Type B pancreatic cell (in vitro differentiated cells): Measurements from ENCODE around the gene RICTOR. TPM values are rescaled to one million over a fixed set of nuclear protein-coding genes. Genes with fewer than 3 reads are reported as not detected.

Experiments
- DNase-seq: peaks from one replicate; pipeline ENCODE4 v3.0.0; 2021; ENCODE audit warnings: mixed read lengths; ENCODE audit not compliant: unreplicated experiment; ENCODE audit errors: extremely low spot score
- H3K27ac Mint-ChIP-seq: 2 replicates; pipeline ENCODE4 v1.8.0; 2021; ENCODE audit warnings: mild to moderate bottlenecking, mixed read lengths
- H3K27me3 Mint-ChIP-seq: 2 replicates; pipeline ENCODE4 v1.8.0; 2021; ENCODE audit warnings: mixed read lengths
- H3K36me3 Mint-ChIP-seq: 2 replicates; pipeline ENCODE4 v1.8.0; 2021; ENCODE audit warnings: mixed read lengths
- H3K4me1 Mint-ChIP-seq: one replicate; pipeline ENCODE4 v1.8.0; 2021; ENCODE audit warnings: mixed read lengths; ENCODE audit not compliant: unreplicated experiment
- H3K4me3 Mint-ChIP-seq: 2 replicates; pipeline ENCODE4 v1.8.0; 2021; ENCODE audit warnings: mild to moderate bottlenecking, mixed read lengths
- H3K9me3 Mint-ChIP-seq: 2 replicates; pipeline ENCODE4 v1.8.0; 2021; ENCODE audit warnings: mixed read lengths
- total RNA-seq: library from RNA; stranded (reverse); gene quantifications from 2 replicates; pipeline ENCODE4 v1.2.1, GENCODE V29; 2021; ENCODE audit warnings: low replicate concordance
- TF ChIP-seq, protein P1 (sequence below): fragments of 200-600 bp; sonication (generic); conservative IDR thresholded peaks from 2 replicates; pipeline ENCODE4 v1.5.0; 2021; ENCODE audit warnings: antibody characterized with exemption, mild to moderate bottlenecking

Gene RICTOR
- total RNA-seq, 1 donor from 2014 or later = 31.8 TPM

DNA sequence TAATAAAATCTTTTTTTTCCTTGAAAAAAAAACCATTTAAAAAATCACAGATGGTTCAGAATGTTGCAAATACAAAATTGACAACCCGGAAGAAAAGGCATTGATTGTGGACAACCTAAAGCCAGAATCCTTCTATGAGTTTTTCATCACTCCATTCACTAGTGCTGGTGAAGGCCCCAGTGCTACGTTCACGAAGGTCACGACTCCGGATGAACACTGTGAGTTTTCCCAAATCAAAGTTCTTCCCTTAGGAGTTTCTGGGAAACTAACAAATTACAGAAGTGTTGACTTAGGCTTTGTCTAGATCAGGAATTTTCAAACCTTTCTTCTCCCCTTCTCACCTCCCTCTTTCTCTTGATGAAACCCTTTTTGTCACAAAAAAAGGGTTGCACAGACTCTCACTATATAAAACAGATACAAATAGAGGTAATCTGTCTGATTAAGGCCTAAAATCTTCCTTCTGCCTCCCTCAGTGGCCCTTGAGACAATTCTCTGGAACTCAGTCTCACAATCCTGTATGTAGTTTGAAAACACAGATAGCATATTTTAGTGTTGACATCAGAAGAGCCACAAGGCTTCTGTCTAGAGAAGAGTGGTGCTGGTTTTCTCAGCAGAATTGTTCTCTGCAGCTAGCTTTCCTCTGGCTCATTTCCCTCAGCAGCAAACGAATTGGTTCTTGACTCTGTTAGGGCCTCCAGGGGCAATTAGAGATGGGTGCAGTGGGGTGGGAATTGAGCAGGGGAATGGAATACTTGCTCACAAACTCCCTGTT is 148.9 kb downstream of the RICTOR start:
- TF ChIP-seq, protein P1, sequence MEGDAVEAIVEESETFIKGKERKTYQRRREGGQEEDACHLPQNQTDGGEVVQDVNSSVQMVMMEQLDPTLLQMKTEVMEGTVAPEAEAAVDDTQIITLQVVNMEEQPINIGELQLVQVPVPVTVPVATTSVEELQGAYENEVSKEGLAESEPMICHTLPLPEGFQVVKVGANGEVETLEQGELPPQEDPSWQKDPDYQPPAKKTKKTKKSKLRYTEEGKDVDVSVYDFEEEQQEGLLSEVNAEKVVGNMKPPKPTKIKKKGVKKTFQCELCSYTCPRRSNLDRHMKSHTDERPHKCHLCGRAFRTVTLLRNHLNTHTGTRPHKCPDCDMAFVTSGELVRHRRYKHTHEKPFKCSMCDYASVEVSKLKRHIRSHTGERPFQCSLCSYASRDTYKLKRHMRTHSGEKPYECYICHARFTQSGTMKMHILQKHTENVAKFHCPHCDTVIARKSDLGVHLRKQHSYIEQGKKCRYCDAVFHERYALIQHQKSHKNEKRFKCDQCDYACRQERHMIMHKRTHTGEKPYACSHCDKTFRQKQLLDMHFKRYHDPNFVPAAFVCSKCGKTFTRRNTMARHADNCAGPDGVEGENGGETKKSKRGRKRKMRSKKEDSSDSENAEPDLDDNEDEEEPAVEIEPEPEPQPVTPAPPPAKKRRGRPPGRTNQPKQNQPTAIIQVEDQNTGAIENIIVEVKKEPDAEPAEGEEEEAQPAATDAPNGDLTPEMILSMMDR = no peak
- H3K4me3 Mint-ChIP-seq = no peak overlapping the region
- DNase-seq = no peak
- H3K27ac Mint-ChIP-seq = no peak overlapping the region
- no peaks in the 10 kb centered on the region for H3K36me3 Mint-ChIP-seq
- peaks cover 4% of the 10 kb centered on the region for H3K27me3 Mint-ChIP-seq
- H3K9me3 Mint-ChIP-seq = no peaks in the 10 kb centered on the region
- no peaks in the 10 kb centered on the region for H3K4me1 Mint-ChIP-seq

DNA sequence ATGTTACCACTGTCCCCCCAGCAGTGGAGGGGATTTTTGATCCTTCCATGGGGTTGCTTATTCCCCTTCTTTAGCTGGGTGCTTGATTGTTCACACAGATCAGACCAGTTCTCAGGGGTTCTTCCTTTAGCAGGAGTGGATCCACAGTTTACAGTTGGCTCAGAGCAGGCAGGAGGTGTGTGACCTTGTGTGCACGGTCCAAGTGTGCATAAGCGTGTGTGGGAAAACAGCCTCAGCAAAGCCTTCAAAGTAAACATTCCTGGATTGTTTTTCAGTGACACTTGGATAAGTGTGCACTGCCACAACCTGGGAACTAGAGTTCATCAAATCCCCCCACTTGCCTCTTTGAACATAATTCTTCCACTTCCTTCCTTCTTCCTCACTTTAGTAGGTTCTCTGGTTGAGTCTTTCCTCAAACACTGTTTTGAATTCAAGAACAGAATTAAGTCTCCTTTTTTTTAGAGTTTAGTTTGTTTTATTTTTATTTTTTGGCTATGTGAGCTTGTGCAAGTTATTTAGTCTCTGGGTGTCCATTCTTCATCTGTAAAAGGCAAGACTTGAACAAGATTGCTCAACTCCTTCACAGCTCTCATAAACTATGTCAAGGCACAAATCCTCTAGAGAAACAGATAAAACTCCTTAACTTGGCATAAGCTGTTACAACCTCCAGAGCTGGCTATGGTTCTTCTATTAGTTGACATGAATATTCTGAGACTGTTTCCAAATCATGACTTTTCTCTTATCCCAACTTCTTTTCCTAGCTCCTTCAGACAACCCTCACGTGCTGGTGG is 150.3 kb downstream of the RICTOR start:
- Mint-ChIP-seq H3K4me1 (no peaks in the 10 kb centered on the region), H3K27me3 (peaks cover 4% of the 10 kb centered on the region), H3K9me3 (no peaks in the 10 kb centered on the region), H3K27ac (no peak overlapping the region), H3K36me3 (no peaks in the 10 kb centered on the region), H3K4me3 (no peak overlapping the region)
- no peak for DNase-seq
- TF ChIP-seq, protein P1 = no peak

DNA sequence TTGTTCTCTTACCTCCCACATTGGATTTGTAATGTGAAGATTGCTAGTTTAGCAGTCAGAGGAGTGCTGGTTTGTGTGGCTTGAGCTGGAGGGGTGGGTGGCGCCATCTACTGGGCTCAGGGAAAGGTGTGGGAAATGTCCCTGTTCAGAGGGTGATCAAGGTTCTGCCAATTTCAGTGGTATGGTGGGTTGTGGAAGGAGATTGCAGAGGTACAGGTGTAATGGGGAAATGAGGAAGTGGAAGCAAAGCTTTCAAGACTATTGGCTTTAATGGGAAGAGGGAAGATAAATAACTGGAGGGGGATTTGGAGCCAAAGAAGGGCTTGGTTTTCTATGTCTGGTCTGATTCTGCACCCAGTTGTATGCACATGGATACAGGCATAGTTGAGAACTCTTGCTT is 152.0 kb downstream of the RICTOR start:
- H3K36me3 Mint-ChIP-seq = no peaks in the 10 kb centered on the region
- no peak for DNase-seq

DNA sequence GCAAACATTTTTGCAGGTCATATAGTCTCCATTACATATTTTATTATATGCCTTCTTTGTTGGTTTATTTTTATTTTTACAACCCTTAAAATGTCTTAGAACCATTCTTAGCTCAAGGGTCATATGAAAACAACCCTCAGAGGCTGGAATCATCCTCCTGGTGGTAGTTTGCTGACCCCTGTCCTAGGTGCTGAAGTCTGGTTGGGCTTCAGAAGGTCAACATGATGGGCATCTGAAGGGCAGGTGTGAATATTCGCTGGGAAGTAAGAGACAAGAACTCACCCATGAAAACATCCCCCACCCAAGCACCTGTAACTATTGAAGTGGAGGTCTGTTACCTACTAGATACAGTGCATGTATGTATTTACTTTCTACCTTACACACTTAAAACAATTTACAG is 153.0 kb downstream of the RICTOR start:
- no peak overlapping the region for H3K27ac Mint-ChIP-seq
- no peaks in the 10 kb centered on the region for H3K4me1 Mint-ChIP-seq
- H3K36me3 Mint-ChIP-seq = no peaks in the 10 kb centered on the region
- no peaks in the 10 kb centered on the region for H3K9me3 Mint-ChIP-seq
- no peak overlapping the region for H3K4me3 Mint-ChIP-seq
- H3K27me3 Mint-ChIP-seq = peaks cover 6% of the 10 kb centered on the region
- DNase-seq = no peak
- TF ChIP-seq, protein P1 = no peak

More for the DNA sequence above, 152.0 kb downstream of the RICTOR start:
- Mint-ChIP-seq H3K4me3 (no peak overlapping the region), H3K4me1 (no peaks in the 10 kb centered on the region), H3K9me3 (no peaks in the 10 kb centered on the region), H3K27me3 (peaks cover 6% of the 10 kb centered on the region), H3K27ac (no peak overlapping the region)
- TF ChIP-seq, protein P1 = peak; percentile 90

DNA sequence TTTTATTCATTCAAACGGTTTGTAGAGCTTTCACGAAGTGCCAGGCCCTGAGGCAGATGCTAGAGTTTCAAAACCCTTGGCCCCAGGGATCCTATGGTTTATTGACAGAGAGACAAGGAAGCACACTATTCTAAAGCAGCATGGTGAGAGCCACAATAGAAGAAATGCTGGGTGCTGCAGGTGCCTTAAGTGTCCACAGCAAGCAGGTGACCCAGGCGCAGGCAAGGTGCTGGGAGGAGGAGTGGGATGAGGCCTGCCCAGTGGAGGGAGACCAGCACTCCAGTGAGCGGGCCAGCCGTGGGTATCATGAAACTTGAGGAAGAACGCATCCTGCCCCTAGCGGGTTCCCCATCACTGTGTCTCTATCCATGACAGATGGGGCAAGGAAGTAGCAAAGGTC is 157.4 kb downstream of the RICTOR start:
- Mint-ChIP-seq H3K27me3 (peaks cover 7% of the 10 kb centered on the region), H3K9me3 (no peaks in the 10 kb centered on the region), H3K36me3 (no peaks in the 10 kb centered on the region), H3K4me1 (no peaks in the 10 kb centered on the region), H3K27ac (no peak overlapping the region), H3K4me3 (no peak overlapping the region)
- TF ChIP-seq, protein P1 = no peak
- DNase-seq = no peak
